Skeletal muscle tissue (tissue), 4 donors: ENCODE data around the gene CMKLR1. TPM values are rescaled to one million over a fixed set of nuclear protein-coding genes. Genes with fewer than 3 reads are reported as not detected.

Experiments
- H3K27ac ChIP-seq: one replicate; pipeline ENCODE4 v1.7.0; 2013; ENCODE audit warnings: mild to moderate bottlenecking, low read depth, low read length, inconsistent platforms
- H3K27me3 ChIP-seq, 3 donors: one replicate each; pipeline ENCODE4 v1.7.0; 2013; ENCODE audit warnings: low read length in 3 of 3; ENCODE audit not compliant: control insufficient read depth in 3 of 3, insufficient read depth in 3 of 3
- H3K36me3 ChIP-seq, 3 donors: one replicate each; pipeline ENCODE4 v1.7.0; 2013; ENCODE audit warnings: low read length in 3 of 3; ENCODE audit not compliant: control insufficient read depth in 3 of 3, insufficient read depth in 3 of 3
- H3K4me1 ChIP-seq, 3 donors: one replicate each; pipeline ENCODE4 v1.7.0; 2013; ENCODE audit warnings: low read length in 3 of 3, mild to moderate bottlenecking in 3 of 3; ENCODE audit not compliant: control insufficient read depth in 3 of 3, insufficient read depth in 3 of 3
- H3K4me3 ChIP-seq, 3 donors: one replicate each; pipeline ENCODE4 v1.7.0; 2013; ENCODE audit warnings: low read length in 3 of 3
- H3K9ac ChIP-seq, 3 donors: one replicate each; pipeline ENCODE4 v1.7.0; 2013; ENCODE audit warnings: low read length in 3 of 3, mild to moderate bottlenecking in 3 of 3, moderate library complexity in 2 of 3, low read depth in 1 of 3
- H3K9me3 ChIP-seq, 3 donors: one replicate each; pipeline ENCODE4 v1.7.0; 2013; ENCODE audit warnings: low read length in 3 of 3; ENCODE audit not compliant: control insufficient read depth in 3 of 3
- total RNA-seq: library from RNA; depleted of rRNA; stranded (reverse); fragments of >200 nt; gene quantifications from one replicate; pipeline ENCODE4 v1.2.3, GENCODE V29; 2014
- donor health status: Osteomylitis.

CMKLR1 gene
- total RNA-seq, 1 donor from 2014 or later: 5.7 TPM

DNA sequence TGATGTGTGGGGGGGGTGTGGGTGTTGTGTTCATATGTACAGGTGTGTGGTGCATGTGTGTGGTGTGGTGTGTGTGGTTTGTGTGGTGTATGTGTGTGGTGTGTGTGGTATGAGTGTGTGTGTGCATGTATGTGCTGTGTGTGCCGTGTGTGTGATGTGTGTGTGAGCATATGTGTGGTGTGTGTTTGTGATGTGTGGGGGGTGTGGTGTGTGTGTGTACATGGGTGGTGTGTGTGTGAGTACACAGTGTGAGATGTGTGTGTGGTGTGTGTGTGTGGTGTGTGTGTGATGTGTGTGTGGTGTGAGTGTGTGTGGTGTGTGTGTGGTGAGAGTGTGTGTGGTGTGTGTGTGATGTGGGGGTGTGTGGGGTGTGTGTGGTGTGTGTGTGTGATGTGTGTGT is 24.5 kb upstream of the CMKLR1 start:
- H3K9me3 ChIP-seq: no peaks in the 10 kb centered on the region
- no peaks in the 10 kb centered on the region for H3K36me3 ChIP-seq
- H3K27me3 ChIP-seq: peaks cover 0 to 4% (median 0%) of the 10 kb centered on the region in 3 donors
- no peak overlapping the region for H3K27ac ChIP-seq
- no peaks in the 10 kb centered on the region for H3K4me1 ChIP-seq
- H3K9ac ChIP-seq: no peak overlapping the region
- no peak overlapping the region for H3K4me3 ChIP-seq

DNA sequence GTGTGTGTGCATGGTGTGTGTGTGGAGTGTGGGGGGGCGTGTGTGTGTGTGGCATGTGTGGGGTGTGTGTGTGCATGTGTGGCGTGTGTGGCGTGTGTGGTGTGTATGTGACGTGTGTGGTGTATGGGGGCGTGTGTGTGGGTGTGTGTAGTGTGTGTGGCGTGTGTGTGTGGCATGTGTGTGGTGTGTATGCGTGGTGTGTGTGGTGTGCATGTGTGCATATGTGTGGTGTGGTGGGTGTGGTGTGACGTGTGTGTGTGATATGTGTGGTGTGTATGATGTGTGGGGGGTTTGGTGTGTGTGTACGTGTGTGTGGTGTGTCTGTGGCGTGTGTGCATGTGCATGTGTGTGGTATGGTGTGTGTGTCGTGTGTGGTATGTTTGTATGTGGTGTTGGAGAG is 24.1 kb upstream of the CMKLR1 start:
- Histone ChIP-seq H3K27me3 (peaks cover 0 to 6% (median 0%) of the 10 kb centered on the region in 3 donors), H3K9ac (no peak overlapping the region), H3K27ac (no peak overlapping the region), H3K9me3 (no peaks in the 10 kb centered on the region), H3K4me1 (no peaks in the 10 kb centered on the region), H3K4me3 (no peak overlapping the region), H3K36me3 (no peaks in the 10 kb centered on the region)

DNA sequence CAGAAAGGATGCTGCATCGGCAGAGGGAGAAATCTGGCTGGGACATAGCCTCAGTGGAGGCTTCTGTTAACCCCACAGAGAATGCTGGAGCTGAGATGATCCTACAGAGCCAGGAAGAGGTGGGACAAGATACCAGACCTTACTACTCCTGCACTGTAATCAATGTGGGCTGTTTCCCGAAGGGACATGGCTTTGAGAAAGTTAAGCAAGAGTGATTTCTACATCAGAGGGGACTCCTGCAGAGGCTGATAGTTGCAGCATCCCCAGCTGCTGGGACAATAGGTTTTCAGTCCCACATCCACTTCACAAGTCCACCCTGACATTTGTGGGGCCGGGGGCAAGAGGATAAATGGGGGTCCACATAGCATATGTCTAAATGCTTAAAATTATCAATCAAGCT is 22.5 kb upstream of the CMKLR1 start:
- Histone ChIP-seq H3K27me3 (peaks cover 0 to 6% (median 0%) of the 10 kb centered on the region in 3 donors), H3K27ac (no peak overlapping the region), H3K36me3 (no peaks in the 10 kb centered on the region), H3K9me3 (no peaks in the 10 kb centered on the region), H3K9ac (no peak overlapping the region), H3K4me1 (no peaks in the 10 kb centered on the region), H3K4me3 (no peak overlapping the region)

DNA sequence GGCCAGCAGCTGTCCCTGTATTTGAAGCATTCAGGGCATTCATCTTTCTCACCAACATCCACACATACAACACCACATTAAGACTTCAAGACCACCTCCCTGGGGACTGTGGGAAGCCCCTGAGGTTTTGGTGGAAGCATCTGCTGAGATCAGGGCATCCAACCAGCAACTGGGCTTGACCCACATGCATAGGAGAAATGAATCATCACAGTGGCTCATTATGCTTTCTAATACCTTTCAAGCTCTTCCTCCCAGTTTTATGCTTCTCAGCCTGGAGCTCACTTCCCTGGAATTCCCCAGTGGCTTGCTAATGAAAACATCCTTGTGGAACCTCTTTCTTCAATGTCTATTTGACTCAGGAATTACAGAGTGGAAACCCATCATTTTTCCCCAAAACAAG is 21.4 kb upstream of the CMKLR1 start:
- Histone ChIP-seq H3K27ac (no peak overlapping the region), H3K4me3 (no peak overlapping the region), H3K27me3 (peaks cover 0 to 6% (median 0%) of the 10 kb centered on the region in 3 donors), H3K9me3 (no peaks in the 10 kb centered on the region), H3K36me3 (no peaks in the 10 kb centered on the region), H3K4me1 (no peaks in the 10 kb centered on the region), H3K9ac (no peak overlapping the region)

DNA sequence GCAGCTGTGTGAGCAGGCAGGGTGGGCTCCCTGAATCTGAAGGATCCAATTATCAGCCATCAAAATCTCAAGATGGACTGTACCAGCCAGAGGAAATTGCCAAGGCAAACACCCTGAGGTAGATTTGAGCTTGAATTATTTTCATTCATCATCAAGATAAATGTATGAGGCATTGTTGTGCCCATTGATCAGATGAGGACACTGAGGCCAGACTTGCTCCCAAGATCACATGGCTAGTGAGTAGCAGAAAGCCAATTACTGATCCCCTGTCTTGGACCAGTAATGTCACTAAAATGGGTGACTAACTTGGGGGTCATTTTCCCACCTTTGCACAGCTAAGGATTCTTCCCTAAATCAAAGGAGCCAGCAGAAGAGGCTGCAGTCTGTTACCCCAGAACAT is 20.9 kb upstream of the CMKLR1 start:
- H3K4me1 ChIP-seq: no peaks in the 10 kb centered on the region
- H3K4me3 ChIP-seq: no peak overlapping the region
- no peak overlapping the region for H3K9ac ChIP-seq
- no peaks in the 10 kb centered on the region for H3K36me3 ChIP-seq
- H3K27me3 ChIP-seq: peaks cover 0 to 6% (median 0%) of the 10 kb centered on the region in 3 donors
- H3K27ac ChIP-seq: no peak overlapping the region
- H3K9me3 ChIP-seq: no peaks in the 10 kb centered on the region

DNA sequence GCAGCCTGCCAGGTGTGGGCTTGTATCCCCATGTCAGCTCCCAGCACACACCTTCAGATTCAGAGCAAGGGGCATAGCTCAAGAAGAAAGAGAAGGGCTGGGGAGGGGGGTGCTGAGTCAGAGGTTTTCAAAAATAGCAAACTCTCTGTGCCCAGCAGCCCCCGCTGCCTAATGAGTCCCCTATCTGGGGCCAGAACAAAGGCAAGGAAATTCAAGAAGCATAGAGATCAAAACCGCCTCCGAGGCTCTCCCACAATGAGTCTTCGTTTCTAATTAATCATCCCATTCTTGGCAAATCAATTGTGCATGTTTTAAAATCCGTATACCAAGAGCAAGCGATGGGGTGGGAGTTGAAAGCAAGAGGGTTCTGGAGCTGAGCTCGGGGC is 19.5 kb upstream of the CMKLR1 start:
- H3K36me3 ChIP-seq: no peaks in the 10 kb centered on the region
- H3K9me3 ChIP-seq: no peaks in the 10 kb centered on the region
- H3K4me1 ChIP-seq: no peaks in the 10 kb centered on the region
- no peak overlapping the region for H3K9ac ChIP-seq
- peaks cover 0 to 6% (median 0%) of the 10 kb centered on the region in 3 donors for H3K27me3 ChIP-seq
- no peak overlapping the region for H3K4me3 ChIP-seq
- H3K27ac ChIP-seq: no peak overlapping the region

DNA sequence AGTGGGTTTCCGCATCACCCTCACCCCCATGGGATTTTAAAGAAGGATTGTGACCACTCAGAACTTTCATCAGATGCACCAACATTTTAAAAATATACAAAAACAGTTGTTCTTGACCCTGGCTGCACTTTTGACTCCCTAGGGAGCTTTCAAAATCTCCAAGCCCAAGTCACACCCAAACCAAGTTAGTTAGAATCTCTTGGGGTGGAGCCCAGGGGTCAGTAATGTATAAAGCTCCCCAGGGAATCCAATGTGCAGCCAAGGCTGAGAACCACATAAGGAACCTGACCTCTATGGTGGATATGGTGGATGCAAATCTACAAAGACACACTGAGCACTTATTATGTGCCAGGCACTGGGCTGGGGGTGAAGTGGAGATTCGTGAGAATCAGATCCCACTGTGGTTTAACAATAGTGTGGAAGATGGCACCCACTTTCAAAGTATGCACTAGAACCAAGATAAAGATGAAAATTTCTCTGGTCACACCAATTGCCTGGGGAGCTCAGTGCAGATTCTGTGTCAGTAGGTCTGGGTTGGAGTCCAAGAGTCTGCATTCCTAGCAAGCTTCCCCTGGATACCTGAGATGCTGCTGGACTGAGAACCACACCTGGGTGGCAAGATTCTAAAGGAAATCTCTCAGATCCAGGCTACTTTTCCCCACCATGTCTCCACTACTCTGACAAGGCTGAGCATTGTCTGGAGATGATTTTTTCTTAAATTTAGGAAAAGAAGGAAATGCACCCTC is 18.9 kb upstream of the CMKLR1 start:
- Histone ChIP-seq H3K9me3 (no peaks in the 10 kb centered on the region), H3K27me3 (peaks cover 0 to 6% (median 0%) of the 10 kb centered on the region in 3 donors), H3K4me1 (no peaks in the 10 kb centered on the region), H3K36me3 (no peaks in the 10 kb centered on the region), H3K27ac (no peak overlapping the region), H3K4me3 (no peak overlapping the region), H3K9ac (no peak overlapping the region)

DNA sequence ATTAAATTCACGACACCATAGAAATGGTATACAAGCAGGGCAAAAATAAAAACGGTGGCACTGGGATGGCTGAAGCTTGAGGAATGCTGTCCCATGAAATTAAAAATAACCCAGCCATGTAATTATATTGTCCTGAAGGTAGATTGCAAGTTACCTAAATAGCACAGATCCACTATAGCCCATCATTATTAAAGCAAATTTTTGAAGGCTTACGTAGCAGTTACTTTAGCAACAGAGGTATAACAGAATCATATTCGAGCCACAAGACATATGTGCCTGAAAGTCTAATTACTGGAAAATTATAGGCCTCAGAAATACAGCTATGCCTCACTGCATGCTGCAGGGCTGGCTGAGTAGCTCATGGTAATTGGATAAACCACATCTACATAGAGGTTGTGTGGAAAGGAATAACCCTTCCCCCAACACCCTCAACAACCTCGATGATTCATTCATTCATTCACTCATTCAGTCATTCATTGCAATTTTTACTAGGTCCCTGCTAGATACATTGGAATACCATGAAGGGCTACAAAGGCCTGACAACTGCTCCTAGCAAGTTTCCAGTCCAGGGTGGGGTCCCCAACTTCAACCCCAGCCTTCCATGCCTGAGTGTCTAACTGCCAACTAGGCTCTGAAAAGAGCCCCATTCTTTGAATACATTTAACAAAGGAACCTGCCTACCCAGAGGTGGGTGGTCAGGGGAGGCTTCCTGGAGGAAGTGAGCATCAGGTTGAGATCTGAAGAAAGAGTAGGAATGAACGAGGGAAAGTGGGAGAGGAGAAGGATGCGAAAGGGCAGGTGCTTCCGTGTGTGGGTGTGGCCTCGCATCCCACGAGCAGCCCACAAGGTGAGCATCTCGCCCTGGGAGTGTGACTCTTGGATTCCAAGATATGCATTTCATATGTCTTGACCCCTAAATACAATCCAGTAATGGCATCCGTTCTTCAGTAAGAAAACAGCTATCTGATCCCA is 18.0 kb upstream of the CMKLR1 start:
- Histone ChIP-seq H3K4me1 (no peaks in the 10 kb centered on the region), H3K27me3 (peaks cover 0 to 6% (median 0%) of the 10 kb centered on the region in 3 donors), H3K36me3 (no peaks in the 10 kb centered on the region), H3K4me3 (no peak overlapping the region), H3K9ac (no peak overlapping the region), H3K27ac (no peak overlapping the region), H3K9me3 (no peaks in the 10 kb centered on the region)

DNA sequence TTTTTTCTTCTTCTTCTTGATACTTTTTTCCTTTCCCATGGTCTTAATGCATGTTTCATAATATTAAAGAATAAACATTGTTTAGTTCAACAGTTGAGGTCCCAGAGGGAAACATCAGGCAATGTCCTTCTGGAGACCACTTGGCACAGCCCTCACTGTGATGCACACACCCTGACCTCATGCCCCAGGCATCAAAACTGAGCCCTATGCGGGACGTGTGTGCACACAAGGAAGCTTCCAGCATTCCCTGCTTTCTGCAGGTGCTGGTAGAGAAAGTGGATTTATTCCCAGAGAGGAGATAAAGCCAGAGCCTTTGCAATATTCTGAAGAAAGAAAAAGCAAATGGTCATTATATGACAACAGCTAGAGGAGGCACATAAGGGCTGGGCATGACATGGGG is 16.0 kb upstream of the CMKLR1 start:
- Histone ChIP-seq H3K27ac (no peak overlapping the region), H3K9ac (no peak overlapping the region), H3K27me3 (peaks cover 0 to 6% (median 0%) of the 10 kb centered on the region in 3 donors), H3K9me3 (no peaks in the 10 kb centered on the region), H3K36me3 (no peaks in the 10 kb centered on the region), H3K4me3 (no peak overlapping the region), H3K4me1 (no peaks in the 10 kb centered on the region)

DNA sequence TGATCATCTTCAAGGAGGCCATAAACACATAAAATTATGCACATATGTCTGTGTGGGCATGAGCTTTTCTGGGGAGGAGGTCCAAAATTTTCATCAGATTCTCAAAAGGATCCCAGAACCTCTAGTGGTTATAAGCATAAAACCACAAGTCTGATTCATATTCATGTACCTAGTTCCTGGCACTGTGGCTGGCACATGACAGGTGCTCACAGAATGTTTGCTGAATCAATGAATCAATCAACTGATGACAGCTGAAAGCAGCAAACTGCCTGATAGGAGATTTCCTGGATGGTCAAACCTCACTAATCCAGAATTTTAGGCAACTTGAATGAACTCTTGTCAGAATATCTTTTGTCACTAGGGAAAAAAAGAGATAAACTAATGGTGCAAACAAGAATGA is 13.5 kb upstream of the CMKLR1 start:
- Histone ChIP-seq H3K4me1 (no peaks in the 10 kb centered on the region), H3K9ac (no peak overlapping the region), H3K4me3 (no peak overlapping the region), H3K27ac (no peak overlapping the region), H3K27me3 (no peaks in the 10 kb centered on the region), H3K9me3 (no peaks in the 10 kb centered on the region), H3K36me3 (no peaks in the 10 kb centered on the region)
